HG03045 (cell line): ENCODE measurements around the gene SMYD4.
"Not testable (repeated sequence)": the region's sequence is repeated elsewhere in the genome, so short reads cannot be mapped to it uniquely, and the experiment has no call there.

Experiments used
- ATAC-seq: cut with Tn5 transposase; IDR thresholded peaks from one replicate; pipeline ENCODE4 v1.9.1; 2021; ENCODE audit warnings: mild to moderate bottlenecking, moderate library complexity; ENCODE audit not compliant: unreplicated experiment

SMYD4 gene

GRCh38 chr17:1829592-1830257 lies at the start of gene SMYD4, which contains the start of gene RPA1:
Gene SMYD4 (minus strand): TSS chr17:1829902. CDS start chr17:1827994, 1,908 bp downstream.
Gene RPA1 (plus strand): TSS chr17:1830005. CDS start chr17:1830094, 89 bp downstream.
- ATAC-seq, result peak; percentile 90

- no peak for ATAC-seq
These were observed 48.9 kb upstream of the SMYD4 start for GRCh38 chr17:1878419-1879121.

- no peak for ATAC-seq
These were observed 45.9 kb upstream of the SMYD4 start for GRCh38 chr17:1875597-1875996.

GRCh38 chr17:1873418-1873817 lies 43.7 kb upstream of the SMYD4 start:
- ATAC-seq, result no peak

- ATAC-seq, result no peak
These were observed 43.3 kb upstream of the SMYD4 start for GRCh38 chr17:1872976-1873375.

GRCh38 chr17:1872254-1872653 lies 42.6 kb upstream of the SMYD4 start:
- ATAC-seq, result no peak

- ATAC-seq, result no peak
These were observed 42.1 kb upstream of the SMYD4 start for GRCh38 chr17:1871756-1872155.

- ATAC-seq, result no peak
These were observed 40.9 kb upstream of the SMYD4 start for GRCh38 chr17:1870592-1870991.

GRCh38 chr17:1868090-1868489 lies 38.4 kb upstream of the SMYD4 start:
- no peak for ATAC-seq

- no peak for ATAC-seq
These were observed 37.6 kb upstream of the SMYD4 start for GRCh38 chr17:1867307-1867706.

- ATAC-seq, result no peak
These were observed 35.7 kb upstream of the SMYD4 start for GRCh38 chr17:1865252-1866037.

GRCh38 chr17:1861391-1862010 lies 31.8 kb upstream of the SMYD4 start:
- no peak for ATAC-seq

GRCh38 chr17:1860978-1861377 lies 31.3 kb upstream of the SMYD4 start:
- ATAC-seq, result no peak

GRCh38 chr17:1856462-1856861 lies 26.8 kb upstream of the SMYD4 start:
- not testable (repeated sequence) for ATAC-seq

GRCh38 chr17:1853698-1854097 lies 24.0 kb upstream of the SMYD4 start:
- no peak for ATAC-seq

GRCh38 chr17:1852327-1852726 lies 22.6 kb upstream of the SMYD4 start:
- ATAC-seq, result no peak

- no peak for ATAC-seq
These were observed 17.5 kb upstream of the SMYD4 start for GRCh38 chr17:1847191-1847590.

GRCh38 chr17:1843947-1844346 lies 14.2 kb upstream of the SMYD4 start:
- ATAC-seq, result no peak

GRCh38 chr17:1839516-1839915 lies 9.8 kb upstream of the SMYD4 start:
- ATAC-seq, result no peak

GRCh38 chr17:1834380-1835149 lies 4.9 kb upstream of the SMYD4 start:
- ATAC-seq, result no peak
